ENCODE data around the gene MAP3K13. TPM values are rescaled to one million over a fixed set of nuclear protein-coding genes. Genes with fewer than 3 reads are reported as not detected.

Gene MAP3K13
- total RNA-seq, 4 donors from 2014 or later, result 8.4 to 18.0 (median 13.6) TPM

- no peaks in the 10 kb centered on the region for H3K9me3 ChIP-seq
- no peaks in the 10 kb centered on the region for H3K27me3 ChIP-seq
- no peaks in the 10 kb centered on the region for H3K36me3 ChIP-seq
- no peaks in the 10 kb centered on the region for H3K4me1 ChIP-seq
- TF ChIP-seq CTCF (IDR thresholded peaks at IDR 0.05) (no peak), POLR2A (IDR thresholded peaks at IDR 0.05) (no peak), EP300 (IDR thresholded peaks at IDR 0.05) (no peak)
- no peak overlapping the region for H3K4me3 ChIP-seq
- no peak for DNase-seq (ENCODE audit: low spot score in 2 of 2)
- H3K27ac ChIP-seq, result no peak overlapping the region
- WGBS, 2 donors, result 45 to 52% methylated on average over 7 of the region's 7 CpGs
Observed at GRCh38 chr3:185401319-185401955, 38.5 kb downstream of the MAP3K13 start.

- WGBS, 2 donors, result 65 to 74% methylated on average over 5 of the region's 5 CpGs
- no peaks in the 10 kb centered on the region for H3K4me1 ChIP-seq
- TF ChIP-seq EP300 (IDR thresholded peaks at IDR 0.05), result no peak
- TF ChIP-seq POLR2A (IDR thresholded peaks at IDR 0.05), result no peak
- no peak for TF ChIP-seq CTCF (IDR thresholded peaks at IDR 0.05)
- H3K27me3 ChIP-seq, result no peaks in the 10 kb centered on the region
- H3K27ac ChIP-seq, result no peak overlapping the region
- no peak overlapping the region for H3K4me3 ChIP-seq
- DNase-seq (ENCODE audit: low spot score in 2 of 2), result no peak
- H3K36me3 ChIP-seq, result no peaks in the 10 kb centered on the region
- no peaks in the 10 kb centered on the region for H3K9me3 ChIP-seq
Observed at GRCh38 chr3:185402561-185402960, 39.6 kb downstream of the MAP3K13 start.

DNA sequence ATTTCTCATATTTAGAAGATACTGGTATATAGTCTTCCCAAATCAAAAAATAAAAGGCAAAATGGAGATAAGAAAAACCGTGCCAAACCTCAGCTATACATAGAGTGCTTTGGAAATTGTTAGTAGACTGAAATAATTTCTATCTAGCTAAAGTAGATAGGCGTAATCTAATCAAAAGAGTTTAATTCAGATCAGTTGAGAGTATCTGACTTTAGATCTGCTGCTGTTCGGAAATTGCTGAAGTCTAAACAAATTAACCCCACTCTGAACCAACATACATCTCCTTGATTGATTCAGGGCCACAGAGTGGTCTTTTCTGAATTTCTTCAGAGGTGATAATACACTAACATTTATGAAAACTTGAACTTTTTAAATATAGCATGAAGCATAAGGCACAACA is 40.1 kb downstream of the MAP3K13 start:
- Histone ChIP-seq H3K4me3 (no peak overlapping the region), H3K27me3 (no peaks in the 10 kb centered on the region), H3K27ac (no peak overlapping the region), H3K4me1 (no peaks in the 10 kb centered on the region), H3K36me3 (no peaks in the 10 kb centered on the region), H3K9me3 (no peaks in the 10 kb centered on the region)
- WGBS, 2 donors, result 72 to 84% methylated on average over 3 of the region's 3 CpGs
- no peak for DNase-seq (ENCODE audit: low spot score in 2 of 2)
- TF ChIP-seq POLR2A (IDR thresholded peaks at IDR 0.05) (no peak), EP300 (IDR thresholded peaks at IDR 0.05) (no peak), CTCF (IDR thresholded peaks at IDR 0.05) (no peak)

DNA sequence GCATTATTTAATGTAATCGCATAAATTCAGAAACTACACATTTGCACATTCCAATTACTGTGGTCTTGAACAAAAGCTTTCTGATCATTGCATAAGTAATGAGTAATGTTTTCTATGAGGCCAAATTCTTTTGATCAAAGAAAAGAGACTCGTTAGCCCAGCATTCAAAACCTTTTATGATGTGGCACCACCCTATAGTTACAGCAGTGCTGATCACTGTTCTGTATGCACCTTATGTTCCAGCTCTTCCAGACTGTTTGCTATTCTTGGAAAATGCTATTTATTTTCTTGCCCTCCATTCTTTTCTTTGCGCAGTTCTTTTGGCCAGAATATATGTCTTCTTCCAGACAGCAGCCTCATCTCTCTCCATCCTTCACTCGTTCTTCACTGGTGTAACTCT is 42.3 kb downstream of the MAP3K13 start:
- Histone ChIP-seq H3K9me3 (no peaks in the 10 kb centered on the region), H3K27ac (no peak overlapping the region), H3K4me3 (no peak overlapping the region), H3K4me1 (no peaks in the 10 kb centered on the region), H3K36me3 (no peaks in the 10 kb centered on the region), H3K27me3 (no peaks in the 10 kb centered on the region)
- DNase-seq (ENCODE audit: low spot score in 2 of 2), result no peak
- 82 to 91% methylated on average over 4 of the region's 4 CpGs for WGBS, 2 donors
- no peak for TF ChIP-seq CTCF (IDR thresholded peaks at IDR 0.05)
- TF ChIP-seq EP300 (IDR thresholded peaks at IDR 0.05), result no peak
- no peak for TF ChIP-seq POLR2A (IDR thresholded peaks at IDR 0.05)

GRCh38 chr3:185405664-185406063 is 42.7 kb downstream of the MAP3K13 start:
- TF ChIP-seq POLR2A (IDR thresholded peaks at IDR 0.05) (no peak), EP300 (IDR thresholded peaks at IDR 0.05) (no peak), CTCF (IDR thresholded peaks at IDR 0.05) (no peak)
- Histone ChIP-seq H3K27me3 (no peaks in the 10 kb centered on the region), H3K27ac (no peak overlapping the region), H3K4me3 (no peak overlapping the region), H3K4me1 (no peaks in the 10 kb centered on the region), H3K36me3 (no peaks in the 10 kb centered on the region), H3K9me3 (no peaks in the 10 kb centered on the region)
- 57 to 77% methylated on average over 3 of the region's 3 CpGs for WGBS, 2 donors
- DNase-seq (ENCODE audit: low spot score in 2 of 2), result no peak
